NCI-H187 (cell line): ENCODE results near the gene KRTAP12-1.

Experiments
- DNase-seq, 2 experiments: peaks; one replicate each; lab custom pipeline; 2025; lab: John Stamatoyannopoulos, UW

KRTAP12-1 gene

DNA sequence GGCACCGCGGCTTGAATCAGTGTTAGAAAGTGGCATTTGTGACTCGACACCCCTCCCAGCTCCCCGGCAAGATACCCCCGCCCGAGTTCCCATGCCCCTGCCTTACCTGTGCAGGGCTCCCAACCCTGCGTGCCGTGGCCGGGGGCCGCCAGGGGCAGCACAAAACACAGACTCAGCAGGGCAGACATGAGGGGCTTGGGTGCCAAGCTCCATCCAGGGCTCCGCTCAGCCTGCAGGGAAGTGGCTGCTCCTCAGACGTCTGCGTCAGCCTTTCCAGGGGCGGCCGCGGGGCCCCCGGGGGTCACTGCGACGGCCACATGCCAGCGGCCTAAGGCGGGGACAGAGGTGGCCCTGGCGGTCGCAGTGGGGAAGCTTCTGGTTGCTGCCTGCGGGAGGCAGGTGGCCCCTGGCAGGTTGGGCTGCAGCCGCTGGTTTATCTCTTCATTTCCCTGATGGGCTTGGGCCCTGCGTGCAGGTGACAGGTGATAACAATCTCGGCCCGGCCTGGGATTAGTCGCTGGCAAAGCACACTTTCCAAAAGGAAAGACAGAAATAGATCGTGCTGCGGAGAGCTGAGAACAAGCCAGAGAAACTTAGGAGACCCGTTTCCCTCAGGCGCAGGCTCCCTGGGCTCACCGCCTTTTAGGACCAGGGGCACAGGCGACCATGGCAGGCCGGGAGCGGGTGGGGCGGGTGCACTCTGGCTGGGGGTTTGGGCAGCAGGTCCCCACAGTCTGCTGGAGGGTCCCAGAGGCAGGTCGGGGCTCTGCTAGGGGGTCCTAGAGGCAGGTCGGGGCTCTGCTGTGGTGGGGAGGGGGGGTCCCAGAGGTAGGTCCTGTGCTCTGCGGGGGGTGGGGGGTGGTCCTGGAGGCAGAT lies 29.6 kb upstream of the KRTAP12-1 start, which contains the start of gene TSPEAR:
TSPEAR (minus strand) TSS at position 246 of the 876 bp plus-strand sequence; CDS start at position 188, 58 bp downstream.
- peak; percentile 58 to 94 for DNase-seq

DNA sequence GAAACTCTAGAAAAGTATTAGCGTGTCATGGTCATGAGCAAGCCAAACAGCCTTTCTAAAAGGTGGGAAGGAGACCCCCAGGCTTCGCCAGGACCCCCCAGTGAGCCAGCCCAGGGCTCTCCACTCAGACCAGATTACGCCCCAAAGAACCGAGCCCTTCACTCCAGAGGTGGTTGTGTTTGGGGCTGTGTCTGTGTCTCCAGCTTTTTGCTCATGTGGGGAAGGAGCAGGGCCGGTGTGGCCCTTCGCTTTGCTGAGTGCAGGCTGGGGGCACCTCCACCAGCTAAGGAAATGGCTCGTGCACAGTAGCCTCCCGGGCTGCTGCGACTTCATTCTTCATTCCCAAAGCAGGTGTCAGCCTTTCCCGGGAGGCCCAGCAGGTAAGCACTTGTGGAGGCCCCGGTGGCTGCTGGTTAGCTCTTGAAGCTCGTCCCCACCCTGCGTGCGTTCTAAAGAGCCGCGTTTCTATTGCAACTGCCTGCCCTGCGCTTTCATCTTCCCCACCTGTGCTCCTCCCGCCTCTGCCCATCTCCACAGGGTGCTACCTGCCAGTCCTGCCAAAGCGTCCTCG lies 28.9 kb upstream of the KRTAP12-1 start:
- DNase-seq = peak; percentile 94 to 97

DNA sequence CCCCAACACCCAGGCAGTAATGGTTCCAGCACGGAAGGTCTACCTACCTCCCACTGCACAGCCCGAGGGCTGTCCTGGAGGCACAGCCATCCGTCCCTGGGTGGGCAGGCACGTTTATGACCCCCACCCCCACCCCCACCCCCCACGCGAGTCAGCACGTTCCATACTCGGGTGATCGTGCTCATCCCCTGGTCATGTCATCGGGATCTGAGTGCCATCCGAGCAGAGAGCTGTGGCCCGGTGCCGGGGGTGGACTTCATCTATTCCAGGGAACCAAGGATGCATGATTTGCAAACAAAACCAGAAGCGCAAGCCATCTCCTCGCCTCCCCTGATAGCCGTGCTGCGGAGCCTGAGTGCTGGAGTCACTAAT lies 28.3 kb upstream of the KRTAP12-1 start:
- no peak for DNase-seq

DNA sequence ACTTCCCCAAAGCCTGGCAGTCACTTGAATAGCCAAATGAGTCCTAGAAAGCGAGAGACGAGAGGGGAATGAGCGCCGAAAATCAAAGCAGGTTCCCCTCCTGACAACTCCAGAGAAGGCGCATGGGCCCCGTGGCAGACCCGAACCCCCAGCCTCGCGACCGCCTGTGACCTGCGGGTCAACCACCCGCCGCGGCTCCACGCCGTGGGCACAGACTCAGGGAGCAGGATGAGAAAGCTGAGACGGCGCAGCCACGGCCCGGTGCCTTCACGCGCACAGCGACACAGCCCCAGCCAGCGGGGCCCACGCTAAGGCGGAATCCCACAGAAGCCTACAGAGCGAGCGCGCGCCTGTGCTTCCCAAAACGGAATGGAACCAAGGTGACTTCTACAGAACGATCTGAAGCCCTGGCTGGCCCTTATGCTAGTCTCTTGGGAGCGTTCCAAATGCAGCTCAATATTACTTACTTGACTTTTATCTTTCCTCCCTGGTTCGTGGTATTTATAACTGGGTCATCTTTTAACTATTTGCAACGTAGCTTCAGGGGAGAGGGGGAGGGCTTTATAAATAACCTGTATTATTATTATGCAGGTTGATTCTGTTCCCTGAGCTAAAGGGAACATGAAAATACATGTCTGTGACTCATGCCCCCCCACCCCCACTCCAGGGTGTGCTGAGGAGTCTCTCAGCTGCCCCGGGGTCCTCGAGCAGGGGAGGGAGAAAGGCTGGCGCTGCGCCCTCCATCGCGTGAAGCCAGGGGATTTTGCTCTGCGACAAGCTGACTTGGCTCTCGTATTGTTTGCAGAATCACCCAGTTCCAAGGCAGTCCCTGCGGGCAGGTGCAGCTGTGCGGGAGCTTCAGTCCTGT lies 27.7 kb upstream of the KRTAP12-1 start:
- DNase-seq = peak; percentile 68 to 74

DNA sequence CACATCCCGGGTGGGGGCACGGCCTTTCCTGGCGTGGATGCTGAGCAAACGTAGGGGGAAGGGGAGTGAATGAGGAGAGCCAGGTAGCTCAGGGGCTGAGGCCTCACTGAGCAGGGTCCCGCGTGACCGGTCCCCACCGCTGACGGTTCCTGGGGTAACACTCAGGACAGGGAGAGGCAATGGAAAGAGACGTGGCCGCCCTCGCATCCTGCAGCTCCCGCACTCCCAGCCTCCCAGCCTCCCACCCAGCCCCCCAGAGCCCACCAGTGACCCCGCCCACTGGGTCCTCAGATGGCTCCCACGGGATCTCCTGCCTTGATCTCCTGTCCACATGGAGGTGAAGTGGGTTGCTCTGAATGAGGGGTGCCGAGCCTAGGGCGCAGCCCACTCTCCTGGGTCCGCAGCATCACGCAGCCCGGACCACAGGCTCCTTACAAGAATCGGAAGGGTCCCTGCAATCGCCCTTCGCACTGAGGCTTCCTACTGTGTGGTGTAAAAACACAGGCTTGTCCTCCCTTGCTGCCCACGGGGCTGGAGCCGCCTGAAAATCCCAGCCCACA lies 27.0 kb upstream of the KRTAP12-1 start:
- DNase-seq = no peak

DNA sequence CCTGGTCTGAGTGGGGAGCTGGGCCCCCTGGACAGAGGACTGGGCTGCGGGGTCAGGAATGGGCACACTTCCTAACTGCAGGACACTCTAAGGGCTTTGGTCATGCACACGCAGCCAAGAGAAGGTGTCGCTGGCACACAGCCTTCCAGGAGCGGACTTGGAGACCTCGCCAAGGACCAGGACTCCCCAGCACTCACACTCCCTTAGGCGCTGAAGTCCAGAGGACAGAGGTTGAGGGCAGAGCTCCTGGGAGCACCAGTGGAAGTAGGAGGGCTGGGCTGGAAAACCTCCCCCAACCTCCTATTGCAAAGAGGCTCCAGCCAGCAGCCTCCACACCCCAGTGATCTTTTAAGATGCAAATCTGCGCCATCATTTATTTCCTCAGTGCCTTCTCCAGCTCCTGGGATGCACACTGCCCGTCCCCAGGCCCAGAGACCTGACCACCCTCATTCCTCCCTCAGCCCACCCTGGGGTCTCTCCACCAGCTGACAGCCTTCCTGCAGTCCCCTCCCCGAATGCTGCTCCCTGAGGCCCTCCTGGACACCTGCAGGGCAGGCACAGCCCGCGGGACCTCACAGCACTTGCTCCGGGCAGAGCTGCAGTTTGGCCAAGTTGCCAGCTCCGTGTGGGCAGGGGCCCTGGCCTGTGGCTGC lies 26.4 kb upstream of the KRTAP12-1 start:
- DNase-seq = no peak

DNA sequence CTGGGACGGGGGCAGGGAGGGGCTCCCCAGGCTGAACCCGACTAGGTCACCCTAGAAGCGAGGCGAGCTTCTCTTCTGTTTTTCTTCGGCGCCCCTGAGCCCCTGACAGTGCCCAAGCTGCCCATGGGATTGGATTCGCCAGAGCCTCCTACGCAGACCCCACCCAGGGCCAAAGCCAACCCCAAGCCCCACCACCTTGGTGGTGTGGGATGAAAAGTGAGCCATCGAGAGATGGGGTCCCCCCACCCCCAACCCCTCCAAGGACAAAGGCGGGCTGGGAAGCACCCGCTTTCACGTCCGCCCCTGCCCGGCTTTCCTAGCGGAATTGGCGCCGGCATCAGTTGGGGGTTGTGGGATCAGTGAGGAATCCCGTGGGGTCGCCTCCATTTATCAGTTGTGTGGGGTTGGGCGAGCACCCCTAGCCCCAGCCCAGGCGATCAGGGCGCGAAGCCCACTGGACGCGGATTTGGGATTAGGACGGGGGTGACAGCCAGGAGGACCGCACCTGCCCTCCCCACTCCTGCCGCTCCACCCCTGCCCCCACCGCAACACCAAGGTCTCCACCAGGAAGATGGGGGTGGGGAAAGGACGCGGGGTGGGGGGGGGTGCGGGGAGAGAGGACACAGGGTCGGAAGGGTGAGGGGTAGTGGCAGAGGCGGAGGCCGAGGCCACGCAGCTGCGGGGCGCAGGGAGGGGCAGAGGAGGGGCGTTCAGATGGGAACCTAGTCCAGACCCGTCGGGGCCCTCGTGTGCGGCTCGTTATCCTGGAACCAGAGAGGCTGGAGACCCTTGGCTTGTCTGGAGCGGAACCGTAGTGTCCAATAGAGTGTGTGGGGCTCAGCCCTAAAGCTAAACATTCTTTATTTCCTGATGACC lies 25.0 kb upstream of the KRTAP12-1 start:
- DNase-seq = no peak

DNA sequence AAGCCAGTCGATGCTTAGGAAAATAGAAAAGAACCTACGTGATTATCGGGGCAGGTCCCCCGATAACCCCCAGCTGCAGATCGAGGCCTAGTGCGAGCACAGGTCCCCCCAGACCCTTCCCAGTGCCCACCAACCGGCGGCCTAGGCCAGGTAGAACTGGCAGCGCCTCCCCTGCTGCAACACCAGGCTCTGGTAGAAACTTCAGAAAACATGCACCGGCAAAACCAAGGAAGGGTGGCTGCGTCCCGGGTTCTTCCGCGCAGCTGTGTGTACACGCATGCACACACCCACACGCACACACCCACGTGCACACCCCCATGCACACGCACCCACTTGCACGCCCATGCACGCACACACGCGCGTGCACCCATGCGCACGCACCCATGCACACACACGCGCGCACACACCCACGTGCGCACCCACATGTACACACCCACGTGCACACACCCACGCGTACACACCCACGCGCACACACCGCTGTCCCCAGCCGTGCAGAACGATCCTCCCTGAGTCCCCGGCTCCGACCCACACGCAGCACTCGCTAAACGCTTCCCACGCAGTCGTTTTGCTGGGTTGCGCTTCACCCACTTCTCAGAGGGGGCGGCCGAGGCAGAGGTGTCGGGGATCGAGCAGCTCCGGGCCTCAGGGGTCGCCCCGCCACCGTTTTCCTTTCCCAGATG lies 24.2 kb upstream of the KRTAP12-1 start:
- no peak for DNase-seq

GRCh38 chr21:44704636-44705001 lies 22.7 kb upstream of the KRTAP12-1 start:
- DNase-seq = no peak

DNA sequence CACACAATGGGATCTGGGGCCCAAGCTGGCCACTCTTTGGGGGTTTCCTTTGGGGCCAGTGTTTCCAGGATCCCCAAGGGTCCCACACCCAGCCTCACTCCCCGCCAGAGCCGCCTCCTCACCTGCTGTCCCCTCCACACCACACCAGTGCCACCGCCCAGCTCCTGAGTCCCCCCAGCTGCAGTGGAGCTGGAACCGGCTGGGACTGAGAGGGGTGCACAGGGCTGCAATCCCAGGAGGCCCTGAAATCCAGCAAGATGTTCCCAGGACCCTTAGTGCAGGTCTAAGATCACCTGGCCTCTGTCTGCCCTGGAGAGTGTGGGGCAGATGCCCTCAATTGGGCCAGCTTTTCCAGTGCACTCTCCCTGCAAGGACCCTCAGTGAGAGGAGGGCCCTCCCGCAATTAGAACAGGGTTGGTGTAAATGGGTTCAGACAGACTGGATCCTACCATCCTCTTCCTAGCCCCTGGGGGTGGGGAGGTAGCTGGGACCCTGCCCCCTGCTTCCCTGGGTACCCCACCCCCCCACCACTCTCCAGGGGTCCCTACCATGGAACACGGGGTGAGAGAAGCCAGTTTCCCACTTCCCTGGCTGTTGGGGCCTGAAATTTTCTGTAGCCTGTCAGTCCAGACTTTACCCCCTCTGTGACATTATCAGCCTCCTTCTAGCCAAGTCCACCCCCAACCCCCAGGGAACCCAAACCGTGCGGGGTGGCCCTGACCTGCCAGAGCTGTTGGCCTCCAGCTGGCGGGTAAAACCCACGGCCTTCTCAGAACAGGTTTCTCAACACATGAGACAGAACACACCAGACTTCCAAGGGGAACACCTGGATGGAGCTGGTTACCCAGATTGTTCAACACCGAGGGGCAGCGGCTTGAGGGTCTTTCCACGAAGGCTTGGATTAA lies 22.0 kb upstream of the KRTAP12-1 start:
- no peak for DNase-seq

DNA sequence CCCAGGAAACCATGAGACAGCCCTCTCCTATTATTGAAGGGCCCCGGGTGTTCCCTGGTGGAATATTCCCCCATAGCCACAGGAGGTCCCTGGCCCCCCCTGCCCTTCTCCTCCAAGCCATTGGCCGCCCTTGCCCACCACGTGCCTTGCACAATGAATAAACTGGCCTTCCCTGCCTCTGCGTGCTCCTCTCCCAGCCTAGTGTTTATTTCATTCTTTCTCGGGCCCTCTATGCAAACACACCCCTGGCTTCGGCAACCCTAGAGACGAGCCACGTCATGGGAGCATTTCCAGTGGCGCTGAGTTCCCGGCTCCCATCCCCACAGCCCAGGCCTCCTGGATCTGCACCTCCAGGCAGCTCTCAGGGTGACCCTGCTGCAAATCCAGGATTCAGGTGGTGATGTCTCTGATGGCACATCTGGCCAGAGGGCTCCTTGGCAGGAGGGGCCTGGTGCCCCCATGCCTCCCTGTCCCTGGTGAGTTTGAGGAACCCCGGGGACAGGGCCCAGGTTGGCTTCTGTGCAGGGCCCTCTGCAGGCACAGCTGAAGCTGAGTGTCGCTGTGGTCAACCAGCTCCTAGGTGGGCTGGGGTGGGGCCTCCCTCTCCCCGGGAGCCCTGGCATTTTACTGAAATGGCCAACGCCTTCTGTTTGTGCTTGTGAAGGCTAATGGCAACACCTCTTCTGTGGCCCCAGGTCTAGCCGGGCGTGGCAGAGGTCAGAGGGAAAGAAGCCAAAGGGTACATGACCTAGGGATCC lies 21.2 kb upstream of the KRTAP12-1 start:
- DNase-seq = no peak

DNA sequence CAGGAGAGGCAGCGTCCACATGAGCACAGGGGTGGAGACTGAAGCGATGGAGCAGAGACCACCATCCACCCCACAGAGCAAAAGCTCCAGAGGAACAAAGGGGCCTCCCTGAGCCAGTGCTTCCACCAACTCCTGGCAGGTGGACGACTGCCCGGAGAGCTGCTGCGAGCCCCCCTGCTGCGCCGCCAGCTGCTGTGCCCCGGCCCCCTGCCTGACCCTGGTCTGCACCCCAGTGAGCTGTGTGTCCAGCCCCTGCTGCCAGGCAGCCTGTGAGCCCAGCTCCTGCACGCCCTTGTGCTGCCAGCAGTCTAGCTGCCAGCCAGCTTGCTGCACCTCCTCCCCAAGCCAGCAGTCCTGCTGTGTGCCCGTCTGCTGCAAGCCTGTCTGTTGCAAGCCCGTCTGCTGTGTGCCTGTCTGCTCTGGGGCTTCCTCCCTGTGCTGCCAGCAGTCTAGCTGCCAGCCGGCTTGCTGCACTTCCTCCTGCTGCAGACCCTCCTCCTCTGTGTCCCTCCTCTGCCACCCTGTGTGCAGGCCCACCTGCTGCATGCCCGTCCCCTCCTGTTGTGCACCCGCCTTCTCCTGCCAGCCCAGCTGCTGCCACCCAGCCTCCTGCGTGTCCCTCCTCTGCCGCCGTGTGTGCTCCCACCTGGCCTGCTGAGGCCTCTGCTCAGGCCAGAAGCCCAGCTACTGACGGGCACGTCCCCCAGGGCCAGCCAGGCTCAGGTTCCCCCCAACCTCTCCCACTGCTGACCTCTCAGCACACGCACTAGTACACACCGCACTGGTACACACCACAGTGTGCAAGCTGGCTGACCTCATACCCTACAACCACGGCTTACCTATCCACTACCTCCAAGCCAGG lies 20.4 kb upstream of the KRTAP12-1 start:
- no peak for DNase-seq

- no peak for DNase-seq
These were observed 19.6 kb upstream of the KRTAP12-1 start for GRCh38 chr21:44701541-44701940.

DNA sequence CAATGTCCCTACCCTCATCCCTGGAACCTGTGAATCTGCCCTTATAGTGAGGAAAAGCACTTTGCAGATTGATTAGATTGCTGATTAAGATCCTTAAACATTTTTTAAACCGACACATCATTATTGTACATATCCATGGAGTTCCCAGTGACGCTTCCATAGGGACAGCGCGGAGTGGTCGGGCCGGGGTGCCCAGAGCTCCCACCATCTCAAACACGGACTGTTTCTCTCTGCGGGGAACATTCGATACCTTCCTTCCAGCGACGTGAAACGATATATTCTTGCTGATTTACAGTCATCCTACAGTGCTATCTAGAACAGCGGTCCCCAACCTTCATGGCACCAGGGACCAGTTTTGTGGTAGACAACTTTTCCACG lies 19.0 kb upstream of the KRTAP12-1 start:
- no peak for DNase-seq

DNA sequence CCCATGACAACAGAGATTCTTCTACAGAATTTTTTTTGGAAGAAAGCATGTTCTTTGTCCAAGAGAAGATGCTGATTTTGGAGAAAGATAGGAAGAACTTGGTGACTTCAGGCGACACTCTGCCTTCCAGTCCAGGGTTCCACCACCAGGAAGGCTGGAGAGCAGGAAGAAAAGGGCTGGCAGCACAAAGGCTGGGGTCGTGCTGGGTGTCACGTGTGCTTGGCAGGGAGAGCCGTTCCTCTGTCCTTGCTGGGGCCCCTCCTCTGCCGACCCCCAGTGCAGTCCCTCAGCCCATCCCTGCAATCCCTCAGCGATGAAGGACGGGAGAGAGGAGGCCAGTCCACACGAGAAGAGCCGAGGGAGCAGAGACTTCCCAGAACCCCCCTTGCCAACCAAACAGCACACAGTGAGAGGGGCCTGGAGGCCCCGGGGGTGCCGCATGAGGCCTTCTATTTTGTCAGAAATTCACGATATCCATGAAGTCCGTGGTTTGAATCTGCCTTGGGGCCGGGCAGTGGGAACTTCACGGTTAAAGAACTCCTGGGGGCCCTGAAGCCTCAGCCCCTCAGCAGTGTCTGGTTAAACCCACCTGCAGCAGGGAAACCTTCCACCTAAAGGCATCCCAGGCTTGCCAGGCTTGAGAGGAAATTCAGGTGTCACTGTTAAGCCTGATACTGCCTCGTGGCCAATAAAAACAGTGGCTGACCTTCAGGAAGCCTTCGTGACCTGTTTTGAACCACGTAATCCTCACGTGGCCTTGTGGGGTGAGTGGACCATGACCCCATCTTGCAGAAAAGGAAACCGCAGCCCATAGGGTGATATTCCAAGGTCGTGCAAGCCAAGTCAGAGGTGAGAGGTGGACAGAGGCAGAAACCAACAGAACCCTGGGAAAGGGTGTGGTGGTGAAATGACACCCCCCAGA lies 18.4 kb upstream of the KRTAP12-1 start:
- no peak for DNase-seq

- DNase-seq = no peak
These were observed 17.6 kb upstream of the KRTAP12-1 start for GRCh38 chr21:44699502-44700001.
